ENCODE data around the gene GPX2. TPM values are rescaled to one million over a fixed set of nuclear protein-coding genes. Genes with fewer than 3 reads are reported as not detected.

The GPX2 gene
- total RNA-seq = not detected in 2 replicates

GRCh38 chr14:64942531-64943111, at the start of gene GPX2:
Gene GPX2, minus strand, starts transcription at chr14:64942745. Its CDS starts 19 bp downstream, at chr14:64942726.

GRCh38 chr14:64986648-64987437, 44.3 kb upstream of the GPX2 start, which contains the start of gene FNTB:
Gene FNTB, plus strand, starts transcription at chr14:64986895. Its CDS starts 59 bp downstream, at chr14:64986954.

GRCh38 chr14:64971943-64972791, 29.6 kb upstream of the GPX2 start, which contains the start of gene RAB15:
Gene RAB15, minus strand, starts transcription at chr14:64972336. Its CDS starts 260 bp downstream, at chr14:64972076.

GRCh38 chr14:64914237-64915028, 28.1 kb downstream of the GPX2 start, which contains the start of gene CHURC1:
Gene CHURC1, plus strand, starts transcription at chr14:64914455. Its CDS starts 41 bp downstream, at chr14:64914496.

Small RNA genes within 50 kb of the gene (small RNA-seq; reads per million reads assigned to genes)
- not detected for gene RPPH1-2P (ENCODE audit: low replicate concordance)

Other genes starting within 250 kb of the GPX2 start
- 3.1 and 11.2 TPM in 2 replicates for gene PLEKHG3, start 238.3 kb downstream of the GPX2 start, total RNA-seq
- gene SPTB, start 62.8 kb downstream of the GPX2 start, total RNA-seq = 0.22 and 0.57 TPM in 2 replicates
- 26.6 and 45.1 TPM in 2 replicates for gene CHURC1, start 28.3 kb downstream of the GPX2 start, total RNA-seq
- 1.3 and 2.9 TPM in 2 replicates for gene RAB15, start 29.6 kb upstream of the GPX2 start, total RNA-seq
- 12.9 and 19.2 TPM in 2 replicates for gene FNTB, start 44.1 kb upstream of the GPX2 start, total RNA-seq
- 49.8 and 82.9 TPM in 2 replicates for gene MAX, start 159.8 kb upstream of the GPX2 start, total RNA-seq